ENCODE measurements around the gene RNF31. TPM values are rescaled to one million over a fixed set of nuclear protein-coding genes. Genes with fewer than 3 reads are reported as not detected.

The RNF31 gene
- total and polyA plus RNA-seq, 2 of the 13 experiments (the other 11 are each of a cell fraction or from before 2014, with no cell fraction given) = 48.2 to 86.8 TPM

- TF ChIP-seq ZNF274 (CRISPR knock-in tag; IDR thresholded peaks at IDR 0.05) = peak; percentile 68; the same call in 1 of the 2 replicates
- TF ChIP-seq NBN (conservative IDR thresholded peaks at IDR 0.05) = 0 out of 2 replicates have a peak, but pooled peaks have one; percentile 15
- peak; percentile 53 for TF ChIP-seq NFYB (CRISPR knock-in tag; IDR thresholded peaks at IDR 0.05)
- peak; percentile 100 for TF ChIP-seq ZNF619 (CRISPR knock-in tag; IDR thresholded peaks at IDR 0.05)
- TF ChIP-seq DNMT3B (CRISPR knock-in tag; conservative IDR thresholded peaks at IDR 0.05) = peak; percentile 95; the same call in 1 of the 2 replicates
- TF ChIP-seq SIN3B (IDR thresholded peaks at IDR 0.05; ENCODE audit: low read length) = peak; percentile 61; the same call in 1 of the 2 replicates
- peak; percentile 98 for TF ChIP-seq ZNF124 (CRISPR knock-in tag; IDR thresholded peaks at IDR 0.05)
- peak; percentile 99 for TF ChIP-seq ZNF747 (CRISPR knock-in tag; IDR thresholded peaks at IDR 0.05; ENCODE audit: borderline replicate concordance)
- peak; percentile 100 for TF ChIP-seq ZNF788 (CRISPR knock-in tag; IDR thresholded peaks at IDR 0.05; ENCODE audit: borderline replicate concordance)
- TF ChIP-seq ZFP37 (CRISPR knock-in tag; IDR thresholded peaks at IDR 0.05; ENCODE audit: borderline replicate concordance) = peak; percentile 90
- peak in 1 of 2 experiments; percentile 83; a peak in 2 of 4 replicates for TF ChIP-seq REST (IDR thresholded peaks at IDR 0.05; ENCODE audit: borderline replicate concordance in 1 of 2, low read depth in 1 of 2, low read length in 2 of 2)
- TF ChIP-seq SMAD9 (CRISPR knock-in tag; IDR thresholded peaks at IDR 0.05) = peak; percentile 78; the same call in 1 of the 2 replicates
- TF ChIP-seq ZNF30 (CRISPR knock-in tag; IDR thresholded peaks at IDR 0.05) = no peak
- peak; percentile 97 for TF ChIP-seq ETS1 (CRISPR knock-in tag; IDR thresholded peaks at IDR 0.05)
- 0 out of 2 replicates have a peak, but pooled peaks have one; percentile 68 for TF ChIP-seq ZNF597 (CRISPR knock-in tag; IDR thresholded peaks at IDR 0.05)
- peak; percentile 48; the same call in 1 of the 2 replicates for TF ChIP-seq MYNN (CRISPR knock-in tag; IDR thresholded peaks at IDR 0.05; ENCODE audit: low read depth)
- TF ChIP-seq ZBTB38 (CRISPR knock-in tag; IDR thresholded peaks at IDR 0.05) = peak; percentile 98
- TF ChIP-seq ZNF496 (CRISPR knock-in tag; IDR thresholded peaks at IDR 0.05; ENCODE audit: insufficient replicate concordance) = no peak
- peak; percentile 87; the same call in 1 of the 2 replicates for TF ChIP-seq XBP1 (CRISPR knock-in tag; IDR thresholded peaks at IDR 0.05)
- TF ChIP-seq ZMYM2 (CRISPR knock-in tag; IDR thresholded peaks at IDR 0.05) = peak; percentile 95
- TF ChIP-seq CCDC6 (CRISPR knock-in tag; IDR thresholded peaks at IDR 0.05) = no peak
- TF ChIP-seq HCFC1 (IDR thresholded peaks at IDR 0.05; ENCODE audit: low read depth, low read length) = peak; percentile 23; the same call in 1 of the 2 replicates
- no peak; the same call in none of the 2 replicates for TF ChIP-seq WIZ (CRISPR knock-in tag; IDR thresholded peaks at IDR 0.05)
- TF ChIP-seq ZNF24 (IDR thresholded peaks at IDR 0.05) = no peak; the same call in 1 of the 2 replicates
- peak; percentile 100 for TF ChIP-seq KAT7 (CRISPR knock-in tag; IDR thresholded peaks at IDR 0.05; ENCODE audit: borderline replicate concordance)
- TF ChIP-seq ZNF251 (CRISPR knock-in tag; IDR thresholded peaks at IDR 0.05) = 0 out of 2 replicates have a peak, but pooled peaks have one; percentile 72
These were observed 33.3 kb upstream of the RNF31 start (continued) for GRCh38 chr14:24113801-24114531.

Data from HepG2 (cell line).